ENCODE data around the gene IL23R.

Gene IL23R

GRCh38 chr1:67242016-67242415 is 75.8 kb downstream of the IL23R start:
- no peak for DNase-seq

- DNase-seq, result no peak
Observed at GRCh38 chr1:67250051-67250653, 83.9 kb downstream of the IL23R start.

- DNase-seq, result no peak
Observed at GRCh38 chr1:67256291-67257172, 90.3 kb downstream of the IL23R start.

- DNase-seq, result no peak
Observed at GRCh38 chr1:67257173-67257535, 90.9 kb downstream of the IL23R start.

- DNase-seq, result no peak
Observed at GRCh38 chr1:67261680-67262079, 95.4 kb downstream of the IL23R start.

- DNase-seq, result no peak
Observed at GRCh38 chr1:67262735-67263134, 96.5 kb downstream of the IL23R start.

GRCh38 chr1:67264152-67264551 is 97.9 kb downstream of the IL23R start:
- no peak for DNase-seq

GRCh38 chr1:67264899-67265298 is 98.6 kb downstream of the IL23R start:
- no peak for DNase-seq

GRCh38 chr1:67269061-67269460 is 102.8 kb downstream of the IL23R start:
- DNase-seq, result no peak

GRCh38 chr1:67270541-67270940 is 104.3 kb downstream of the IL23R start:
- DNase-seq, result no peak

- DNase-seq, result no peak
Observed at GRCh38 chr1:67273591-67273990, 107.3 kb downstream of the IL23R start.

- DNase-seq, result no peak
Observed at GRCh38 chr1:67274623-67275325, 108.5 kb downstream of the IL23R start.

GRCh38 chr1:67280696-67281095 is 114.4 kb downstream of the IL23R start:
- DNase-seq, result no peak

- DNase-seq, result no peak
Observed at GRCh38 chr1:67281244-67281643, 115.0 kb downstream of the IL23R start.

- DNase-seq, result no peak
Observed at GRCh38 chr1:67285780-67286488, 119.7 kb downstream of the IL23R start.

GRCh38 chr1:67290236-67290635 is 124.0 kb downstream of the IL23R start:
- no peak for DNase-seq

- no peak for DNase-seq
Observed at GRCh38 chr1:67294836-67295617, 128.8 kb downstream of the IL23R start.

GRCh38 chr1:67298762-67299161 is 132.5 kb downstream of the IL23R start:
- DNase-seq, result no peak

- DNase-seq, result no peak
Observed at GRCh38 chr1:67299296-67299695, 133.0 kb downstream of the IL23R start.

- DNase-seq, result no peak
Observed at GRCh38 chr1:67300561-67300960, 134.3 kb downstream of the IL23R start.

- DNase-seq, result no peak
Observed at GRCh38 chr1:67304023-67304422, 137.8 kb downstream of the IL23R start.

- DNase-seq, result no peak
Observed at GRCh38 chr1:67306547-67306946, 140.3 kb downstream of the IL23R start.
